ENCODE measurements around the gene PHACTR3.

Gene PHACTR3

GRCh38 chr20:59664421-59664941 is 60.1 kb downstream of the PHACTR3 start:
- no peak overlapping the region for H3K27ac ChIP-seq (ENCODE audit: low read length)
- H3F3A ChIP-seq (ENCODE audit: insufficient read depth, low read length): no peaks in the 10 kb centered on the region
- no peaks in the 10 kb centered on the region for H3K79me2 ChIP-seq (ENCODE audit: low read length)
- TF ChIP-seq CTCF (IDR thresholded peaks at IDR 0.05; ENCODE audit: low read length) (no peak), EZH2phosphoT487 (IDR thresholded peaks at IDR 0.05; ENCODE audit: low read length) (no peak), EZH2 (optimal IDR thresholded peaks at IDR 0.05; ENCODE audit: low read depth, low read length) (no peak)
- no peaks in the 10 kb centered on the region for H3K36me3 ChIP-seq (replicated peaks; ENCODE audit: insufficient read depth, low read length)
- H3K27me3 ChIP-seq (replicated peaks; ENCODE audit: insufficient read depth, low read length): peaks cover 76% of the 10 kb centered on the region
- DNase-seq: no peak
- H3K9me2 ChIP-seq (replicated peaks; ENCODE audit: insufficient read depth, low read length): no peaks in the 10 kb centered on the region
- H3K4me3 ChIP-seq (ENCODE audit: low read length): no peak overlapping the region
- no peak overlapping the region for H2AFZ ChIP-seq (ENCODE audit: low read length)
- no peak overlapping the region for H3K9ac ChIP-seq (ENCODE audit: low read length)
- H3K4me1 ChIP-seq (ENCODE audit: low read length): no peaks in the 10 kb centered on the region
- H4K20me1 ChIP-seq (ENCODE audit: insufficient read depth, low read length): no peaks in the 10 kb centered on the region
- H3K9me3 ChIP-seq (replicated peaks; ENCODE audit: insufficient read depth, low read length): no peaks in the 10 kb centered on the region
- no peak overlapping the region for H3K4me2 ChIP-seq (ENCODE audit: low read depth, low read length)

- Histone ChIP-seq H3K9me2 (replicated peaks; ENCODE audit: insufficient read depth, low read length) (no peaks in the 10 kb centered on the region), H3K4me1 (ENCODE audit: low read length) (no peaks in the 10 kb centered on the region), H4K20me1 (ENCODE audit: insufficient read depth, low read length) (no peaks in the 10 kb centered on the region), H3K9ac (ENCODE audit: low read length) (no peak overlapping the region), H3K4me3 (ENCODE audit: low read length) (no peak overlapping the region), H3K36me3 (replicated peaks; ENCODE audit: insufficient read depth, low read length) (no peaks in the 10 kb centered on the region), H2AFZ (ENCODE audit: low read length) (no peak overlapping the region), H3K9me3 (replicated peaks; ENCODE audit: insufficient read depth, low read length) (no peaks in the 10 kb centered on the region), H3K79me2 (ENCODE audit: low read length) (no peaks in the 10 kb centered on the region), H3K4me2 (ENCODE audit: low read depth, low read length) (no peak overlapping the region), H3K27ac (ENCODE audit: low read length) (no peak overlapping the region), H3F3A (ENCODE audit: insufficient read depth, low read length) (no peaks in the 10 kb centered on the region), H3K27me3 (replicated peaks; ENCODE audit: insufficient read depth, low read length) (peaks cover 89% of the 10 kb centered on the region)
- TF ChIP-seq CTCF (IDR thresholded peaks at IDR 0.05; ENCODE audit: low read length): no peak
- TF ChIP-seq EZH2phosphoT487 (IDR thresholded peaks at IDR 0.05; ENCODE audit: low read length): no peak
- TF ChIP-seq EZH2 (optimal IDR thresholded peaks at IDR 0.05; ENCODE audit: low read depth, low read length): no peak
- no peak for DNase-seq
These were observed 61.6 kb downstream of the PHACTR3 start for GRCh38 chr20:59665656-59666555.

- H2AFZ ChIP-seq (ENCODE audit: low read length): no peak overlapping the region
- H4K20me1 ChIP-seq (ENCODE audit: insufficient read depth, low read length): no peaks in the 10 kb centered on the region
- H3K9ac ChIP-seq (ENCODE audit: low read length): no peak overlapping the region
- H3K27ac ChIP-seq (ENCODE audit: low read length): no peak overlapping the region
- H3K9me2 ChIP-seq (replicated peaks; ENCODE audit: insufficient read depth, low read length): no peaks in the 10 kb centered on the region
- no peaks in the 10 kb centered on the region for H3K79me2 ChIP-seq (ENCODE audit: low read length)
- TF ChIP-seq EZH2phosphoT487 (IDR thresholded peaks at IDR 0.05; ENCODE audit: low read length): no peak
- no peaks in the 10 kb centered on the region for H3K36me3 ChIP-seq (replicated peaks; ENCODE audit: insufficient read depth, low read length)
- no peaks in the 10 kb centered on the region for H3K9me3 ChIP-seq (replicated peaks; ENCODE audit: insufficient read depth, low read length)
- H3K27me3 ChIP-seq (replicated peaks; ENCODE audit: insufficient read depth, low read length): peaks cover 89% of the 10 kb centered on the region
- no peak overlapping the region for H3K4me3 ChIP-seq (ENCODE audit: low read length)
- DNase-seq: no peak
- H3K4me2 ChIP-seq (ENCODE audit: low read depth, low read length): no peak overlapping the region
- H3K4me1 ChIP-seq (ENCODE audit: low read length): no peaks in the 10 kb centered on the region
- no peaks in the 10 kb centered on the region for H3F3A ChIP-seq (ENCODE audit: insufficient read depth, low read length)
These were observed 62.2 kb downstream of the PHACTR3 start for GRCh38 chr20:59666586-59666985.

GRCh38 chr20:59667131-59667530 is 62.8 kb downstream of the PHACTR3 start:
- TF ChIP-seq EZH2 (optimal IDR thresholded peaks at IDR 0.05; ENCODE audit: low read depth, low read length) (no peak), EZH2phosphoT487 (IDR thresholded peaks at IDR 0.05; ENCODE audit: low read length) (no peak), CTCF (IDR thresholded peaks at IDR 0.05; ENCODE audit: low read length) (no peak)
- no peaks in the 10 kb centered on the region for H3K79me2 ChIP-seq (ENCODE audit: low read length)
- H3K27me3 ChIP-seq (replicated peaks; ENCODE audit: insufficient read depth, low read length): peaks cover 89% of the 10 kb centered on the region
- no peak for DNase-seq
- H3F3A ChIP-seq (ENCODE audit: insufficient read depth, low read length): no peaks in the 10 kb centered on the region
- H3K9me2 ChIP-seq (replicated peaks; ENCODE audit: insufficient read depth, low read length): no peaks in the 10 kb centered on the region
- no peaks in the 10 kb centered on the region for H4K20me1 ChIP-seq (ENCODE audit: insufficient read depth, low read length)
- H3K4me3 ChIP-seq (ENCODE audit: low read length): no peak overlapping the region
- H2AFZ ChIP-seq (ENCODE audit: low read length): no peak overlapping the region
- no peaks in the 10 kb centered on the region for H3K4me1 ChIP-seq (ENCODE audit: low read length)
- H3K36me3 ChIP-seq (replicated peaks; ENCODE audit: insufficient read depth, low read length): no peaks in the 10 kb centered on the region
- no peak overlapping the region for H3K9ac ChIP-seq (ENCODE audit: low read length)
- H3K9me3 ChIP-seq (replicated peaks; ENCODE audit: insufficient read depth, low read length): no peaks in the 10 kb centered on the region
- H3K4me2 ChIP-seq (ENCODE audit: low read depth, low read length): no peak overlapping the region
- H3K27ac ChIP-seq (ENCODE audit: low read length): no peak overlapping the region

Data from MM.1S (cell line).